Panc1 (cell line): ENCODE results near the gene XIRP2. TPM values are rescaled to one million over a fixed set of nuclear protein-coding genes. Genes with fewer than 3 reads are reported as not detected.

Experiments used
- ATAC-seq: fragments of 200-7000 bp; cut with Tn5 transposase; 2 replicates; pipeline ENCODE4 v1.9.1; 2020; ENCODE audit warnings: mild to moderate bottlenecking, moderate library complexity
- BruUV-seq: library from RNA; stranded (reverse); fragments of 400-500 nt; replicated peaks from 2 replicates; lab custom pipeline; 2021; lab: Mats Ljungman, UMichigan
- CTCF ChIA-PET: fragments of 300-600 bp; sonication (Branson Sonifier 250); formaldehyde crosslinking; loops from one replicate; lab custom pipeline; 2022; ENCODE audit warnings: antibody characterized with exemption; lab: Charles Lee
- POLR2A ChIA-PET: fragments of 300-600 bp; sonication (Branson Sonifier 250); formaldehyde crosslinking; loops from one replicate; lab custom pipeline; 2022; ENCODE audit warnings: antibody characterized with exemption; lab: Charles Lee
- DNase-seq: peaks from one replicate; pipeline ENCODE4 v3.0.0-alpha.2; 2010; ENCODE audit warnings: low read depth, low spot score
- H3K27ac ChIP-seq: 2 replicates; pipeline ENCODE4 v1.5.1; 2011; ENCODE audit warnings: mild to moderate bottlenecking, low read length, inconsistent platforms
- H3K27me3 ChIP-seq: fragments of 200-500 bp; sonication (Bioruptor generic); 2 replicates; pipeline ENCODE4 v1.6.0; 2014; ENCODE audit warnings: low read length, inconsistent platforms; ENCODE audit not compliant: control insufficient read depth, insufficient read depth
- H3K36me3 ChIP-seq: fragments of 200-500 bp; sonication (Bioruptor generic); 2 replicates; pipeline ENCODE4 v1.5.1; 2014; ENCODE audit warnings: inconsistent platforms, mild to moderate bottlenecking, low read length, moderate library complexity; ENCODE audit not compliant: control insufficient read depth, insufficient read depth
- H3K4me1 ChIP-seq: 2 replicates; pipeline ENCODE4 v1.5.1; 2011; ENCODE audit warnings: inconsistent platforms, mild to moderate bottlenecking, low read length, moderate library complexity; ENCODE audit not compliant: control insufficient read depth, insufficient read depth
- H3K4me3 ChIP-seq, 2 experiments: 2 replicates each; pipeline ENCODE4 v1.5.1; 2011 to 2012; ENCODE audit warnings: low read depth in 2 of 2, low read length in 2 of 2, mild to moderate bottlenecking in 2 of 2, inconsistent platforms in 1 of 2, moderate library complexity in 1 of 2
- H3K9me3 ChIP-seq: fragments of 200-500 bp; sonication (Bioruptor generic); 2 replicates; pipeline ENCODE4 v1.5.1; 2014; ENCODE audit warnings: low read depth, mild to moderate bottlenecking, inconsistent platforms, low read length, moderate library complexity; ENCODE audit not compliant: control insufficient read depth, insufficient read depth
- CTCF ChIP-seq: fragments of 450-650 bp; IDR thresholded peaks from 2 replicates; pipeline ENCODE4 v1.5.1; 2017; ENCODE audit warnings: mild to moderate bottlenecking
- POLR2AphosphoS5 ChIP-seq: IDR thresholded peaks from 2 replicates; pipeline ENCODE4 v1.6.1; 2012; ENCODE audit warnings: mild to moderate bottlenecking, low read depth, low read length, moderate library complexity
- SIN3A ChIP-seq: IDR thresholded peaks from 2 replicates; pipeline ENCODE4 v1.6.1; 2012; ENCODE audit warnings: low read depth, mild to moderate bottlenecking, low read length, moderate library complexity, borderline replicate concordance; ENCODE audit not compliant: insufficient read depth
- TCF7L2 ChIP-seq: IDR thresholded peaks from 2 replicates; pipeline ENCODE4 v1.6.1; 2011; ENCODE audit warnings: mild to moderate bottlenecking, low read depth, low read length, inconsistent platforms
- in situ Hi-C: cut with HindIII; loops from 2 replicates; pipeline ENCODE4 v1.10.0; 2016; ENCODE audit warnings: low sequenced_read_pairs, low pct_unique_long_range_greater_than_20kb
- intact Hi-C: fragments of 100-400 bp; cut with micrococcal nuclease; formaldehyde crosslinking; loops from one replicate; pipeline ENCODE4 v1.10.0; 2022; ENCODE audit not compliant: unreplicated experiment
- total RNA-seq: library from RNA; stranded (reverse); gene quantifications from one replicate; pipeline ENCODE4 v1.2.1, GENCODE V29; 2021; ENCODE audit not compliant: unreplicated experiment
- TF ChIP-seq, protein P1 (sequence below), 2 experiments: IDR thresholded peaks; 2 replicates each; pipeline ENCODE4 v1.6.1; 2011 to 2012; ENCODE audit warnings: low read depth in 2 of 2, control low read depth in 1 of 2, low read length in 1 of 2, mild to moderate bottlenecking in 1 of 2, moderate library complexity in 1 of 2; ENCODE audit not compliant: insufficient read depth in 1 of 2

XIRP2 gene
- total RNA-seq, 1 experiment from 2014 or later = not detected

DNA sequence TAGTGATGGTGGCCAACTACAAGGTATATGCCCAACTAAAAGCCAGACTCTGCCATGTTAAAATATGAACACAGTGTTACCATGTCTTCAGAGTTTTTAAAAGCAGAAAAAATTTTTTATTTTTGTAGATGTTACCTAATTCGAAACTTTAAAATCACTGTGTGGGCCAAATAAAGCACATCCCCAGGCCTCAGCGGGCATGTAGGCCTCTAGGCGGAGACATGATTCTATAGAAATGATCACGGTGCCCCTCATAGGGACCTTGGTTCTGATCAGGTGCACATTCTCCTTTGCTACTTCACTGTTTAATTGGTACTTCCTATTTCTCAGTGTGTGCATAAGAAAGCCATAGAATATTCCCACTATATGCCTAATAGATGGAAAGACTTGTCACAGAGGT lies 349.2 kb downstream of the XIRP2 start:
- H3K27me3 ChIP-seq = no peaks in the 10 kb centered on the region
- H3K4me1 ChIP-seq = no peaks in the 10 kb centered on the region
- intact Hi-C loops (no loop called here), in situ Hi-C loops (no loop called here)
- DNase-seq = no peak
- BruUV-seq = no TSS peak
- CTCF ChIA-PET = no interaction called here
- POLR2A ChIA-PET = no interaction called here
- H3K36me3 ChIP-seq = no peaks in the 10 kb centered on the region
- TF ChIP-seq CTCF = 0 out of 2 replicates have a peak, but pooled peaks have one; percentile 7
- no peak for TF ChIP-seq POLR2AphosphoS5
- H3K27ac ChIP-seq = no peak overlapping the region
- H3K4me3 ChIP-seq = no peak overlapping the region
- ATAC-seq = no peak
- H3K9me3 ChIP-seq = no peaks in the 10 kb centered on the region

- in situ Hi-C loops (no loop called here), intact Hi-C loops (no loop called here)
- TF ChIP-seq POLR2AphosphoS5 (no peak), TCF7L2 (no peak), SIN3A (no peak), CTCF (no peak)
- TF ChIP-seq, protein P1, sequence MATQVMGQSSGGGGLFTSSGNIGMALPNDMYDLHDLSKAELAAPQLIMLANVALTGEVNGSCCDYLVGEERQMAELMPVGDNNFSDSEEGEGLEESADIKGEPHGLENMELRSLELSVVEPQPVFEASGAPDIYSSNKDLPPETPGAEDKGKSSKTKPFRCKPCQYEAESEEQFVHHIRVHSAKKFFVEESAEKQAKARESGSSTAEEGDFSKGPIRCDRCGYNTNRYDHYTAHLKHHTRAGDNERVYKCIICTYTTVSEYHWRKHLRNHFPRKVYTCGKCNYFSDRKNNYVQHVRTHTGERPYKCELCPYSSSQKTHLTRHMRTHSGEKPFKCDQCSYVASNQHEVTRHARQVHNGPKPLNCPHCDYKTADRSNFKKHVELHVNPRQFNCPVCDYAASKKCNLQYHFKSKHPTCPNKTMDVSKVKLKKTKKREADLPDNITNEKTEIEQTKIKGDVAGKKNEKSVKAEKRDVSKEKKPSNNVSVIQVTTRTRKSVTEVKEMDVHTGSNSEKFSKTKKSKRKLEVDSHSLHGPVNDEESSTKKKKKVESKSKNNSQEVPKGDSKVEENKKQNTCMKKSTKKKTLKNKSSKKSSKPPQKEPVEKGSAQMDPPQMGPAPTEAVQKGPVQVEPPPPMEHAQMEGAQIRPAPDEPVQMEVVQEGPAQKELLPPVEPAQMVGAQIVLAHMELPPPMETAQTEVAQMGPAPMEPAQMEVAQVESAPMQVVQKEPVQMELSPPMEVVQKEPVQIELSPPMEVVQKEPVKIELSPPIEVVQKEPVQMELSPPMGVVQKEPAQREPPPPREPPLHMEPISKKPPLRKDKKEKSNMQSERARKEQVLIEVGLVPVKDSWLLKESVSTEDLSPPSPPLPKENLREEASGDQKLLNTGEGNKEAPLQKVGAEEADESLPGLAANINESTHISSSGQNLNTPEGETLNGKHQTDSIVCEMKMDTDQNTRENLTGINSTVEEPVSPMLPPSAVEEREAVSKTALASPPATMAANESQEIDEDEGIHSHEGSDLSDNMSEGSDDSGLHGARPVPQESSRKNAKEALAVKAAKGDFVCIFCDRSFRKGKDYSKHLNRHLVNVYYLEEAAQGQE (IDR thresholded peaks at IDR 0.05; ENCODE audit: insufficient read depth in 1 of 2, low read depth in 2 of 2, low read length in 1 of 2) = no peak
- no peak overlapping the region for H3K27ac ChIP-seq
- no peak overlapping the region for H3K4me3 ChIP-seq
- H3K27me3 ChIP-seq = no peaks in the 10 kb centered on the region
- no peaks in the 10 kb centered on the region for H3K9me3 ChIP-seq
- ChIA-PET POLR2A (no interaction called here), CTCF (no interaction called here)
- ATAC-seq (no peak), DNase-seq (no peak)
- no peaks in the 10 kb centered on the region for H3K36me3 ChIP-seq
- BruUV-seq = no TSS peak
- H3K4me1 ChIP-seq = no peaks in the 10 kb centered on the region
Observed at GRCh38 chr2:167240671-167241070, 352.4 kb downstream of the XIRP2 start.
